Tibial nerve (tissue), 4 donors: ENCODE data around the gene ZNF787.

Source experiments
- EP300 ChIP-seq, 2 donors: sonication (generic); formaldehyde crosslinking; IDR thresholded peaks; one replicate each; pipeline ENCODE4 v1.6.1; 2017; ENCODE audit warnings: antibody characterized with exemption in 2 of 2, mild to moderate bottlenecking in 1 of 2
- POLR2A ChIP-seq, 2 donors: fragments of 450-650 bp; IDR thresholded peaks; one replicate each; pipeline ENCODE4 v1.6.1; 2017; ENCODE audit warnings: antibody characterized with exemption in 2 of 2, mild to moderate bottlenecking in 2 of 2, moderate library complexity in 2 of 2
- TF ChIP-seq, protein P1 (sequence below), 5 experiments: fragments of 200-600 bp in 3 of 5; fragments of 450-650 bp in 2 of 5; sonication (generic) in 3 of 5; IDR thresholded peaks; one replicate each; pipeline ENCODE4 v1.5.1; 2016 to 2019; ENCODE audit warnings: antibody characterized with exemption in 5 of 5, mild to moderate bottlenecking in 3 of 5, moderate library complexity in 2 of 5

DNA sequence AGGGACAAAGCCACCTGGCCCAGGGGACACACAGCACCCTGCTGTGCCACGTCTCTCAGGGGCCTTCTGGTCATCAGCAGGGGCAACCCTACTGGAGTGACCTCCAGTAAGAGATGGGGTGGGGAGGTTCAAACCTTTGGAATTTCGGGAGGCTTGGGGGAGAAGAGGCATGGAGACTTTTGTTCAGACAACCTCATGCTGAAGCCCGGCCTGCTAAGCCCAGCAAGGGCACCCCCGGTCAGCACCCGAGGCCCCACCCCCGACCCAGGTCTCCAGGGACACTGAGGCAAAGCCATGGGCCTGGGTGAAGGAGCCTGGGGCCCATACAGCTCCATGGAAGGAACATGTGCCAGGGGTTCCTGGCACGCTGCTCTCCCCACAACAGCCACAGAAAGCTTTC is 23.3 kb downstream of the ZNF787 start:
- TF ChIP-seq, protein P1, sequence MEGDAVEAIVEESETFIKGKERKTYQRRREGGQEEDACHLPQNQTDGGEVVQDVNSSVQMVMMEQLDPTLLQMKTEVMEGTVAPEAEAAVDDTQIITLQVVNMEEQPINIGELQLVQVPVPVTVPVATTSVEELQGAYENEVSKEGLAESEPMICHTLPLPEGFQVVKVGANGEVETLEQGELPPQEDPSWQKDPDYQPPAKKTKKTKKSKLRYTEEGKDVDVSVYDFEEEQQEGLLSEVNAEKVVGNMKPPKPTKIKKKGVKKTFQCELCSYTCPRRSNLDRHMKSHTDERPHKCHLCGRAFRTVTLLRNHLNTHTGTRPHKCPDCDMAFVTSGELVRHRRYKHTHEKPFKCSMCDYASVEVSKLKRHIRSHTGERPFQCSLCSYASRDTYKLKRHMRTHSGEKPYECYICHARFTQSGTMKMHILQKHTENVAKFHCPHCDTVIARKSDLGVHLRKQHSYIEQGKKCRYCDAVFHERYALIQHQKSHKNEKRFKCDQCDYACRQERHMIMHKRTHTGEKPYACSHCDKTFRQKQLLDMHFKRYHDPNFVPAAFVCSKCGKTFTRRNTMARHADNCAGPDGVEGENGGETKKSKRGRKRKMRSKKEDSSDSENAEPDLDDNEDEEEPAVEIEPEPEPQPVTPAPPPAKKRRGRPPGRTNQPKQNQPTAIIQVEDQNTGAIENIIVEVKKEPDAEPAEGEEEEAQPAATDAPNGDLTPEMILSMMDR (IDR thresholded peaks at IDR 0.05): no peak
- TF ChIP-seq POLR2A (IDR thresholded peaks at IDR 0.05) (no peak), EP300 (IDR thresholded peaks at IDR 0.05) (no peak)
